GM23338 (cell line): ENCODE results near the gene TMUB1. TPM values are rescaled to one million over a fixed set of nuclear protein-coding genes. Genes with fewer than 3 reads are reported as not detected.

ENCODE experiments used
- ATAC-seq: fragments of 200-7000 bp; cut with Tn5 transposase; 3 replicates; pipeline ENCODE4 v1.9.1; 2020
- DNase-seq: peaks from one replicate; pipeline ENCODE4 v3.0.0-alpha.2; 2015; ENCODE audit warnings: low spot score
- H2AFZ ChIP-seq: fragments of 200-600 bp; sonication (generic); 2 replicates; pipeline ENCODE4 v1.8.0; 2016; ENCODE audit warnings: antibody characterized with exemption, mild to moderate bottlenecking, moderate library complexity
- H3F3A ChIP-seq: fragments of 200-600 bp; sonication (generic); replicated peaks from 2 replicates; pipeline ENCODE4 v1.8.0; 2017; ENCODE audit warnings: antibody characterized with exemption, mixed run types, low read depth
- H3K27ac ChIP-seq: fragments of 200-600 bp; sonication (generic); 2 replicates; pipeline ENCODE4 v1.6.1; 2016; ENCODE audit warnings: low read depth
- H3K27me3 ChIP-seq: fragments of 200-600 bp; sonication (generic); 2 replicates; pipeline ENCODE4 v1.8.0; 2016; ENCODE audit warnings: mild to moderate bottlenecking, mixed run types, moderate library complexity; ENCODE audit not compliant: insufficient read depth
- H3K36me3 ChIP-seq: fragments of 200-600 bp; sonication (generic); 2 replicates; pipeline ENCODE4 v1.8.0; 2016; ENCODE audit warnings: mild to moderate bottlenecking; ENCODE audit not compliant: insufficient read depth
- H3K4me1 ChIP-seq: fragments of 200-600 bp; sonication (generic); 2 replicates; pipeline ENCODE4 v1.8.0; 2016; ENCODE audit warnings: mild to moderate bottlenecking, moderate library complexity; ENCODE audit not compliant: insufficient read depth
- H3K4me2 ChIP-seq: fragments of 200-600 bp; sonication (generic); 2 replicates; pipeline ENCODE4 v1.7.1; 2017; ENCODE audit warnings: mixed run types
- H3K4me3 ChIP-seq: fragments of 200-600 bp; sonication (generic); 2 replicates; pipeline ENCODE4 v1.6.1; 2016; ENCODE audit warnings: mixed run types
- H3K79me2 ChIP-seq: fragments of 200-600 bp; sonication (generic); replicated peaks from 2 replicates; pipeline ENCODE4 v1.8.0; 2017; ENCODE audit warnings: mild to moderate bottlenecking; ENCODE audit not compliant: insufficient read depth
- H3K9me2 ChIP-seq: fragments of 200-600 bp; sonication (generic); 2 replicates; pipeline ENCODE4 v1.8.0; 2017; ENCODE audit not compliant: insufficient read depth
- H4K20me1 ChIP-seq: fragments of 200-600 bp; sonication (generic); replicated peaks from 2 replicates; pipeline ENCODE4 v1.8.0; 2017; ENCODE audit warnings: mild to moderate bottlenecking; ENCODE audit not compliant: insufficient read depth
- H3K27ac Mint-ChIP-seq: 2 replicates; pipeline ENCODE4 v1.8.0; 2020; ENCODE audit warnings: inconsistent platforms, mild to moderate bottlenecking, moderate library complexity, mixed read lengths
- H3K27me3 Mint-ChIP-seq: 3 replicates; pipeline ENCODE4 v1.8.0; 2022; ENCODE audit warnings: low read depth, mild to moderate bottlenecking, moderate library complexity, mixed read lengths, inconsistent platforms; ENCODE audit not compliant: insufficient read depth, poor library complexity
- H3K36me3 Mint-ChIP-seq: 3 replicates; pipeline ENCODE4 v1.8.0; 2021; ENCODE audit warnings: low read depth, mild to moderate bottlenecking, inconsistent platforms, moderate library complexity, mixed read lengths
- H3K4me1 Mint-ChIP-seq: 3 replicates; pipeline ENCODE4 v1.8.0; 2020; ENCODE audit warnings: mild to moderate bottlenecking, inconsistent platforms, mixed read lengths
- H3K4me3 Mint-ChIP-seq: 3 replicates; pipeline ENCODE4 v1.8.0; 2021; ENCODE audit warnings: moderate library complexity, mild to moderate bottlenecking, inconsistent platforms, mixed read lengths
- H3K9me3 Mint-ChIP-seq: 3 replicates; pipeline ENCODE4 v1.8.0; 2020; ENCODE audit warnings: moderate library complexity, mild to moderate bottlenecking, inconsistent platforms, mixed read lengths
- CREB1 ChIP-seq: fragments of 250-450 bp; sonication (Bioruptor Pico); IDR thresholded peaks from 2 replicates; pipeline ENCODE4 v1.5.0; 2020; ENCODE audit warnings: low read depth, mild to moderate bottlenecking, moderate library complexity
- EZH2phosphoT487 ChIP-seq: fragments of 200-600 bp; sonication (generic); IDR thresholded peaks from one replicate; pipeline ENCODE4 v1.8.1; 2018; ENCODE audit warnings: antibody characterized with exemption; ENCODE audit not compliant: unreplicated experiment
- JUNB ChIP-seq: IDR thresholded peaks from one replicate; pipeline ENCODE4 v1.6.1; 2016; ENCODE audit warnings: antibody characterized with exemption; ENCODE audit not compliant: unreplicated experiment
- POLR2AphosphoS5 ChIP-seq: IDR thresholded peaks from 2 replicates; pipeline ENCODE4 v1.6.1; 2016; ENCODE audit warnings: antibody characterized with exemption, low read depth
- ZNF114 ChIP-seq: fragments of 250-450 bp; sonication (Bioruptor Pico); IDR thresholded peaks from 2 replicates; pipeline ENCODE4 v1.5.0; 2020; ENCODE audit warnings: mild to moderate bottlenecking, moderate library complexity
- ZNF331 ChIP-seq: fragments of 250-450 bp; sonication (Bioruptor Pico); IDR thresholded peaks from 2 replicates; pipeline ENCODE4 v1.5.0; 2020; ENCODE audit warnings: low read depth, mild to moderate bottlenecking, moderate library complexity
- polyA plus RNA-seq: library from polyadenylated mRNA; unstranded; fragments of >200 nt; fragmentation: Nextera tagmentation; extraction: Ambion mirVana; gene quantifications from 2 replicates; pipeline ENCODE4 v1.2.1, GENCODE V29; 2016
- total RNA-seq: library from RNA; depleted of rRNA; stranded (reverse); fragments of >200 nt; shearing (Covaris generic); gene quantifications from 2 replicates; pipeline ENCODE4 v1.2.3, GENCODE V29; 2014
- TF ChIP-seq, protein P1 (sequence below): fragments of 250-450 bp; sonication (Bioruptor Pico); IDR thresholded peaks from 2 replicates; pipeline ENCODE4 v1.5.0; 2020; ENCODE audit warnings: mild to moderate bottlenecking, moderate library complexity

TMUB1 gene
- total and polyA plus RNA-seq, 2 experiments from 2014 or later = 47.6 to 61.1 TPM

- TF ChIP-seq, protein P1, sequence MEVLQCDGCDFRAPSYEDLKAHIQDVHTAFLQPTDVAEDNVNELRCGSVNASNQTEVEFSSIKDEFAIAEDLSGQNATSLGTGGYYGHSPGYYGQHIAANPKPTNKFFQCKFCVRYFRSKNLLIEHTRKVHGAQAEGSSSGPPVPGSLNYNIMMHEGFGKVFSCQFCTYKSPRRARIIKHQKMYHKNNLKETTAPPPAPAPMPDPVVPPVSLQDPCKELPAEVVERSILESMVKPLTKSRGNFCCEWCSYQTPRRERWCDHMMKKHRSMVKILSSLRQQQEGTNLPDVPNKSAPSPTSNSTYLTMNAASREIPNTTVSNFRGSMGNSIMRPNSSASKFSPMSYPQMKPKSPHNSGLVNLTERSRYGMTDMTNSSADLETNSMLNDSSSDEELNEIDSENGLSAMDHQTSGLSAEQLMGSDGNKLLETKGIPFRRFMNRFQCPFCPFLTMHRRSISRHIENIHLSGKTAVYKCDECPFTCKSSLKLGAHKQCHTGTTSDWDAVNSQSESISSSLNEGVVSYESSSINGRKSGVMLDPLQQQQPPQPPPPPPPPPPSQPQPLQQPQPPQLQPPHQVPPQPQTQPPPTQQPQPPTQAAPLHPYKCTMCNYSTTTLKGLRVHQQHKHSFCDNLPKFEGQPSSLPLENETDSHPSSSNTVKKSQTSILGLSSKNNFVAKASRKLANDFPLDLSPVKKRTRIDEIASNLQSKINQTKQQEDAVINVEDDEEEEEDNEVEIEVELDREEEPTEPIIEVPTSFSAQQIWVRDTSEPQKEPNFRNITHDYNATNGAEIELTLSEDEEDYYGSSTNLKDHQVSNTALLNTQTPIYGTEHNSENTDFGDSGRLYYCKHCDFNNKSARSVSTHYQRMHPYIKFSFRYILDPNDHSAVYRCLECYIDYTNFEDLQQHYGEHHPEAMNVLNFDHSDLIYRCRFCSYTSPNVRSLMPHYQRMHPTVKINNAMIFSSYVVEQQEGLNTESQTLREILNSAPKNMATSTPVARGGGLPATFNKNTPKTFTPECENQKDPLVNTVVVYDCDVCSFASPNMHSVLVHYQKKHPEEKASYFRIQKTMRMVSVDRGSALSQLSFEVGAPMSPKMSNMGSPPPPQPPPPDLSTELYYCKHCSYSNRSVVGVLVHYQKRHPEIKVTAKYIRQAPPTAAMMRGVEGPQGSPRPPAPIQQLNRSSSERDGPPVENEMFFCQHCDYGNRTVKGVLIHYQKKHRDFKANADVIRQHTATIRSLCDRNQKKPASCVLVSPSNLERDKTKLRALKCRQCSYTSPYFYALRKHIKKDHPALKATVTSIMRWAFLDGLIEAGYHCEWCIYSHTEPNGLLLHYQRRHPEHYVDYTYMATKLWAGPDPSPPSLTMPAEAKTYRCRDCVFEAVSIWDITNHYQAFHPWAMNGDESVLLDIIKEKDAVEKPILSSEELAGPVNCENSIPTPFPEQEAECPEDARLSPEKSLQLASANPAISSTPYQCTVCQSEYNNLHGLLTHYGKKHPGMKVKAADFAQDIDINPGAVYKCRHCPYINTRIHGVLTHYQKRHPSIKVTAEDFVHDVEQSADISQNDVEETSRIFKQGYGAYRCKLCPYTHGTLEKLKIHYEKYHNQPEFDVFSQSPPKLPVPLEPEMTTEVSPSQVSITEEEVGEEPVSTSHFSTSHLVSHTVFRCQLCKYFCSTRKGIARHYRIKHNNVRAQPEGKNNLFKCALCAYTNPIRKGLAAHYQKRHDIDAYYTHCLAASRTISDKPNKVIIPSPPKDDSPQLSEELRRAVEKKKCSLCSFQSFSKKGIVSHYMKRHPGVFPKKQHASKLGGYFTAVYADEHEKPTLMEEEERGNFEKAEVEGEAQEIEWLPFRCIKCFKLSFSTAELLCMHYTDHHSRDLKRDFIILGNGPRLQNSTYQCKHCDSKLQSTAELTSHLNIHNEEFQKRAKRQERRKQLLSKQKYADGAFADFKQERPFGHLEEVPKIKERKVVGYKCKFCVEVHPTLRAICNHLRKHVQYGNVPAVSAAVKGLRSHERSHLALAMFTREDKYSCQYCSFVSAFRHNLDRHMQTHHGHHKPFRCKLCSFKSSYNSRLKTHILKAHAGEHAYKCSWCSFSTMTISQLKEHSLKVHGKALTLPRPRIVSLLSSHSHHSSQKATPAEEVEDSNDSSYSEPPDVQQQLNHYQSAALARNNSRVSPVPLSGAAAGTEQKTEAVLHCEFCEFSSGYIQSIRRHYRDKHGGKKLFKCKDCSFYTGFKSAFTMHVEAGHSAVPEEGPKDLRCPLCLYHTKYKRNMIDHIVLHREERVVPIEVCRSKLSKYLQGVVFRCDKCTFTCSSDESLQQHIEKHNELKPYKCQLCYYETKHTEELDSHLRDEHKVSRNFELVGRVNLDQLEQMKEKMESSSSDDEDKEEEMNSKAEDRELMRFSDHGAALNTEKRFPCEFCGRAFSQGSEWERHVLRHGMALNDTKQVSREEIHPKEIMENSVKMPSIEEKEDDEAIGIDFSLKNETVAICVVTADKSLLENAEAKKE (CRISPR knock-in tag) = no peak
- TF ChIP-seq ZNF114 = no peak
These were observed 27.1 kb upstream of the TMUB1 start (continued) for GRCh38 chr7:151110236-151110940.

GRCh38 chr7:151109094-151110048 is 26.1 kb upstream of the TMUB1 start:
- H4K20me1 ChIP-seq = peaks cover 27% of the 10 kb centered on the region
- H3F3A ChIP-seq = peaks cover 15% of the 10 kb centered on the region
- H3K79me2 ChIP-seq = peaks cover 40% of the 10 kb centered on the region
- no peaks in the 10 kb centered on the region for H3K9me2 ChIP-seq
- no peak overlapping the region; the same call in 1 of the 2 replicates for H3K4me2 ChIP-seq
- H2AFZ ChIP-seq = no peak overlapping the region
- H3K27me3 ChIP-seq = peaks cover 10% of the 10 kb centered on the region
- peaks cover 16% of the 10 kb centered on the region for H3K27me3 Mint-ChIP-seq
- peaks cover 25% of the 10 kb centered on the region for H3K4me1 ChIP-seq
- no peaks in the 10 kb centered on the region; the same call in 1 of the 3 replicates for H3K36me3 Mint-ChIP-seq
- DNase-seq = peak; percentile 53
- 0 out of 3 replicates have a peak, but pooled peaks have one; percentile 3 for ATAC-seq
- H3K9me3 Mint-ChIP-seq = no peaks in the 10 kb centered on the region
- H3K4me3 ChIP-seq = no peak overlapping the region
- no peaks in the 10 kb centered on the region for H3K36me3 ChIP-seq
- no peak overlapping the region; the same call in 1 of the 2 replicates for H3K27ac ChIP-seq
- no peak overlapping the region for H3K27ac Mint-ChIP-seq
- no peak overlapping the region for H3K4me3 Mint-ChIP-seq
- peaks cover 48% of the 10 kb centered on the region for H3K4me1 Mint-ChIP-seq
- no peak for TF ChIP-seq ZNF114
- TF ChIP-seq POLR2AphosphoS5 = no peak
- TF ChIP-seq, protein P1 (CRISPR knock-in tag) = no peak
- TF ChIP-seq JUNB = no peak
- TF ChIP-seq ZNF331 = no peak
- no peak for TF ChIP-seq CREB1
- no peak for TF ChIP-seq EZH2phosphoT487
